Measurements from ENCODE around the gene IL11RA. TPM values are rescaled to one million over a fixed set of nuclear protein-coding genes. Genes with fewer than 3 reads are reported as not detected.

Gene IL11RA
- polyA plus RNA-seq, 4 donors, result 10.3 to 40.0 (median 25.3) TPM

- Histone ChIP-seq H3K4me1 (ENCODE audit: control insufficient read depth in 3 of 3, insufficient read depth in 2 of 3, low read depth in 1 of 3, low read length in 2 of 3) (peaks cover 0 to 47% (median 7%) of the 10 kb centered on the region in 3 donors), H3K27me3 (ENCODE audit: control insufficient read depth in 3 of 3, insufficient read depth in 3 of 3, low read length in 3 of 3) (no peaks in the 10 kb centered on the region), H3K4me3 (ENCODE audit: low read depth in 1 of 3, low read length in 3 of 3) (peak within 1 kb of the TSS; percentile 58 to 82 (median 68)), H3K9me3 (ENCODE audit: control insufficient read depth in 2 of 2, insufficient read depth in 1 of 2, low read depth in 1 of 2, low read length in 1 of 2) (no peaks in the 10 kb centered on the region), H3K36me3 (ENCODE audit: control insufficient read depth in 3 of 3, insufficient read depth in 2 of 3, low read depth in 1 of 3, low read length in 3 of 3) (peaks cover 0 to 36% (median 9%) of the 10 kb centered on the region in 3 donors), H3K27ac (ENCODE audit: low read depth in 1 of 3, low read length in 2 of 3) (peak within 1 kb of the TSS; percentile 90 to 93 (median 91))
- FAIRE-seq, result no peak
- peak; percentile 96 to 97 for DNase-seq
- 4 to 5% (median 5%) methylated on average over 43 of the region's 43 CpGs for WGBS, 3 donors
Measured at GRCh38 chr9:34646211-34647083, 5.5 kb upstream of the IL11RA start, which contains the start of gene GALT. Gene GALT, plus strand, starts transcription at chr9:34646675. Its CDS starts 30 bp downstream, at chr9:34646705.

GRCh38 chr9:34647084-34647403, 4.9 kb upstream of the IL11RA start:
- WGBS, 3 donors, result 1 to 3% (median 1%) methylated on average over 8 of the region's 8 CpGs
- Histone ChIP-seq H3K4me3 (ENCODE audit: low read depth in 1 of 3, low read length in 3 of 3) (peak overlapping the region; percentile 58 to 82 (median 68)), H3K36me3 (ENCODE audit: control insufficient read depth in 3 of 3, insufficient read depth in 2 of 3, low read depth in 1 of 3, low read length in 3 of 3) (peaks cover 0 to 36% (median 9%) of the 10 kb centered on the region in 3 donors), H3K9me3 (ENCODE audit: control insufficient read depth in 2 of 2, insufficient read depth in 1 of 2, low read depth in 1 of 2, low read length in 1 of 2) (no peaks in the 10 kb centered on the region), H3K27ac (ENCODE audit: low read depth in 1 of 3, low read length in 2 of 3) (peak overlapping the region; percentile 90 to 93 (median 91)), H3K4me1 (ENCODE audit: control insufficient read depth in 3 of 3, insufficient read depth in 2 of 3, low read depth in 1 of 3, low read length in 2 of 3) (peaks cover 0 to 51% (median 7%) of the 10 kb centered on the region in 3 donors), H3K27me3 (ENCODE audit: control insufficient read depth in 3 of 3, insufficient read depth in 3 of 3, low read length in 3 of 3) (no peaks in the 10 kb centered on the region)
- DNase-seq (no peak), FAIRE-seq (no peak)

GRCh38 chr9:34647651-34648050, 4.3 kb upstream of the IL11RA start:
- H3K4me1 ChIP-seq (ENCODE audit: control insufficient read depth in 3 of 3, insufficient read depth in 2 of 3, low read depth in 1 of 3, low read length in 2 of 3), result peaks cover 0 to 56% (median 7%) of the 10 kb centered on the region in 3 donors
- WGBS, 3 donors, result 16 to 46% (median 39%) methylated on average over 10 of the region's 10 CpGs

GRCh38 chr9:34648673-34649072, 3.3 kb upstream of the IL11RA start:
- 93 to 94% (median 93%) methylated on average over 8 of the region's 8 CpGs for WGBS, 3 donors
- Histone ChIP-seq H3K9me3 (ENCODE audit: control insufficient read depth in 2 of 2, insufficient read depth in 1 of 2, low read depth in 1 of 2, low read length in 1 of 2) (no peaks in the 10 kb centered on the region), H3K27me3 (ENCODE audit: control insufficient read depth in 3 of 3, insufficient read depth in 3 of 3, low read length in 3 of 3) (no peaks in the 10 kb centered on the region), H3K4me3 (ENCODE audit: low read depth in 1 of 3, low read length in 3 of 3) (no peak overlapping the region), H3K27ac (ENCODE audit: low read depth in 1 of 3, low read length in 2 of 3) (no peak overlapping the region), H3K36me3 (ENCODE audit: control insufficient read depth in 3 of 3, insufficient read depth in 2 of 3, low read depth in 1 of 3, low read length in 3 of 3) (peaks cover 0 to 36% (median 9%) of the 10 kb centered on the region in 3 donors), H3K4me1 (ENCODE audit: control insufficient read depth in 3 of 3, insufficient read depth in 2 of 3, low read depth in 1 of 3, low read length in 2 of 3) (peaks cover 0 to 67% (median 10%) of the 10 kb centered on the region in 3 donors)
- FAIRE-seq (no peak), DNase-seq (no peak)

More at GRCh38 chr9:34647651-34648050, 4.3 kb upstream of the IL11RA start:
- Histone ChIP-seq H3K27me3 (ENCODE audit: control insufficient read depth in 3 of 3, insufficient read depth in 3 of 3, low read length in 3 of 3) (no peaks in the 10 kb centered on the region), H3K9me3 (ENCODE audit: control insufficient read depth in 2 of 2, insufficient read depth in 1 of 2, low read depth in 1 of 2, low read length in 1 of 2) (no peaks in the 10 kb centered on the region), H3K27ac (ENCODE audit: low read depth in 1 of 3, low read length in 2 of 3) (peak overlapping the region; percentile 90 to 93 (median 91)), H3K36me3 (ENCODE audit: control insufficient read depth in 3 of 3, insufficient read depth in 2 of 3, low read depth in 1 of 3, low read length in 3 of 3) (peaks cover 0 to 36% (median 9%) of the 10 kb centered on the region in 3 donors), H3K4me3 (ENCODE audit: low read depth in 1 of 3, low read length in 3 of 3) (peak overlapping the region in 2 of 3 donors; percentile 58 to 68)
- FAIRE-seq (no peak), DNase-seq (peak; percentile 67 to 76)

GRCh38 chr9:34650816-34651215, 1.2 kb upstream of the IL11RA start:
- 62 to 82% (median 77%) methylated on average over 5 of the region's 5 CpGs for WGBS, 3 donors

GRCh38 chr9:34651321-34651720, 664 bp upstream of the IL11RA start:
- Histone ChIP-seq H3K36me3 (ENCODE audit: control insufficient read depth in 3 of 3, insufficient read depth in 2 of 3, low read depth in 1 of 3, low read length in 3 of 3) (peaks cover 0 to 36% (median 9%) of the 10 kb centered on the region in 3 donors), H3K27me3 (ENCODE audit: control insufficient read depth in 3 of 3, insufficient read depth in 3 of 3, low read length in 3 of 3) (no peaks in the 10 kb centered on the region), H3K4me1 (ENCODE audit: control insufficient read depth in 3 of 3, insufficient read depth in 2 of 3, low read depth in 1 of 3, low read length in 2 of 3) (peaks cover 0 to 66% (median 9%) of the 10 kb centered on the region in 3 donors), H3K9me3 (ENCODE audit: control insufficient read depth in 2 of 2, insufficient read depth in 1 of 2, low read depth in 1 of 2, low read length in 1 of 2) (no peaks in the 10 kb centered on the region), H3K4me3 (ENCODE audit: low read depth in 1 of 3, low read length in 3 of 3) (peak overlapping the region in 2 of 3 donors; percentile 4 to 31), H3K27ac (ENCODE audit: low read depth in 1 of 3, low read length in 2 of 3) (peak overlapping the region; percentile 87 to 91 (median 90))
- FAIRE-seq (no peak), DNase-seq (peak in 1 of 2 donors; percentile 68)
- WGBS, 3 donors, result 41 to 59% (median 45%) methylated on average over 4 of the region's 4 CpGs

More at GRCh38 chr9:34650816-34651215, 1.2 kb upstream of the IL11RA start:
- H3K4me3 ChIP-seq (ENCODE audit: low read depth in 1 of 3, low read length in 3 of 3), result no peak overlapping the region
- no peak for DNase-seq
- H3K36me3 ChIP-seq (ENCODE audit: control insufficient read depth in 3 of 3, insufficient read depth in 2 of 3, low read depth in 1 of 3, low read length in 3 of 3), result peaks cover 0 to 36% (median 9%) of the 10 kb centered on the region in 3 donors
- no peaks in the 10 kb centered on the region for H3K9me3 ChIP-seq (ENCODE audit: control insufficient read depth in 2 of 2, insufficient read depth in 1 of 2, low read depth in 1 of 2, low read length in 1 of 2)
- no peaks in the 10 kb centered on the region for H3K27me3 ChIP-seq (ENCODE audit: control insufficient read depth in 3 of 3, insufficient read depth in 3 of 3, low read length in 3 of 3)
- peak overlapping the region; percentile 87 to 91 (median 90) for H3K27ac ChIP-seq (ENCODE audit: low read depth in 1 of 3, low read length in 2 of 3)
- peaks cover 0 to 71% (median 10%) of the 10 kb centered on the region in 3 donors for H3K4me1 ChIP-seq (ENCODE audit: control insufficient read depth in 3 of 3, insufficient read depth in 2 of 3, low read depth in 1 of 3, low read length in 2 of 3)
- no peak for FAIRE-seq

GRCh38 chr9:34652602-34653000, 616 bp downstream of the IL11RA start:
- DNase-seq (no peak), FAIRE-seq (no peak)
- Histone ChIP-seq H3K4me3 (ENCODE audit: low read depth in 1 of 3, low read length in 3 of 3) (peak overlapping the region in 1 of 3 donors; percentile 31), H3K27ac (ENCODE audit: low read depth in 1 of 3, low read length in 2 of 3) (peak overlapping the region; percentile 87 to 91 (median 90)), H3K27me3 (ENCODE audit: control insufficient read depth in 3 of 3, insufficient read depth in 3 of 3, low read length in 3 of 3) (no peaks in the 10 kb centered on the region), H3K4me1 (ENCODE audit: control insufficient read depth in 3 of 3, insufficient read depth in 2 of 3, low read depth in 1 of 3, low read length in 2 of 3) (peaks cover 0 to 62% (median 9%) of the 10 kb centered on the region in 3 donors), H3K9me3 (ENCODE audit: control insufficient read depth in 2 of 2, insufficient read depth in 1 of 2, low read depth in 1 of 2, low read length in 1 of 2) (no peaks in the 10 kb centered on the region), H3K36me3 (ENCODE audit: control insufficient read depth in 3 of 3, insufficient read depth in 2 of 3, low read depth in 1 of 3, low read length in 3 of 3) (peaks cover 0 to 41% (median 9%) of the 10 kb centered on the region in 3 donors)
- 20 to 31% (median 29%) methylated on average over 5 of the region's 5 CpGs for WGBS, 3 donors

GRCh38 chr9:34653151-34654072, 1.4 kb downstream of the IL11RA start:
- H3K27me3 ChIP-seq (ENCODE audit: control insufficient read depth in 3 of 3, insufficient read depth in 3 of 3, low read length in 3 of 3), result no peaks in the 10 kb centered on the region
- H3K9me3 ChIP-seq (ENCODE audit: control insufficient read depth in 2 of 2, insufficient read depth in 1 of 2, low read depth in 1 of 2, low read length in 1 of 2), result no peaks in the 10 kb centered on the region
- 47 to 62% (median 61%) methylated on average over 11 of the region's 11 CpGs for WGBS, 3 donors
- peak overlapping the region in 1 of 3 donors; percentile 0 for H3K4me3 ChIP-seq (ENCODE audit: low read depth in 1 of 3, low read length in 3 of 3)
- FAIRE-seq, result no peak
- no peak for DNase-seq
- peak overlapping the region in 2 of 3 donors; percentile 16 to 87 for H3K27ac ChIP-seq (ENCODE audit: low read depth in 1 of 3, low read length in 2 of 3)
- peaks cover 0 to 36% (median 9%) of the 10 kb centered on the region in 3 donors for H3K36me3 ChIP-seq (ENCODE audit: control insufficient read depth in 3 of 3, insufficient read depth in 2 of 3, low read depth in 1 of 3, low read length in 3 of 3)
- H3K4me1 ChIP-seq (ENCODE audit: control insufficient read depth in 3 of 3, insufficient read depth in 2 of 3, low read depth in 1 of 3, low read length in 2 of 3), result peaks cover 0 to 54% (median 5%) of the 10 kb centered on the region in 3 donors

Data from small intestine (tissue), 7 donors.